Prostate gland (tissue), 2 donors: ENCODE data around the gene PTDSS2.

ENCODE experiments used
- POLR2A ChIP-seq: fragments of 450-650 bp; IDR thresholded peaks from one replicate; pipeline ENCODE4 v1.6.1; 2016; ENCODE audit warnings: antibody characterized with exemption, mild to moderate bottlenecking
- POLR2AphosphoS5 ChIP-seq: sonication (generic); formaldehyde crosslinking; IDR thresholded peaks from one replicate; pipeline ENCODE4 v1.6.1; 2017; ENCODE audit warnings: antibody characterized with exemption
- TF ChIP-seq, protein P1 (sequence below), 4 experiments: fragments of 200-600 bp in 2 of 4; fragments of 450-650 bp in 2 of 4; sonication (generic) in 2 of 4; IDR thresholded peaks; 1 replicate in 3 of 4; 2 replicates in 1 of 4; pipeline ENCODE4 v1.5.1; 2016 to 2019; ENCODE audit warnings: antibody characterized with exemption in 4 of 4, mild to moderate bottlenecking in 2 of 4, moderate library complexity in 2 of 4

DNA sequence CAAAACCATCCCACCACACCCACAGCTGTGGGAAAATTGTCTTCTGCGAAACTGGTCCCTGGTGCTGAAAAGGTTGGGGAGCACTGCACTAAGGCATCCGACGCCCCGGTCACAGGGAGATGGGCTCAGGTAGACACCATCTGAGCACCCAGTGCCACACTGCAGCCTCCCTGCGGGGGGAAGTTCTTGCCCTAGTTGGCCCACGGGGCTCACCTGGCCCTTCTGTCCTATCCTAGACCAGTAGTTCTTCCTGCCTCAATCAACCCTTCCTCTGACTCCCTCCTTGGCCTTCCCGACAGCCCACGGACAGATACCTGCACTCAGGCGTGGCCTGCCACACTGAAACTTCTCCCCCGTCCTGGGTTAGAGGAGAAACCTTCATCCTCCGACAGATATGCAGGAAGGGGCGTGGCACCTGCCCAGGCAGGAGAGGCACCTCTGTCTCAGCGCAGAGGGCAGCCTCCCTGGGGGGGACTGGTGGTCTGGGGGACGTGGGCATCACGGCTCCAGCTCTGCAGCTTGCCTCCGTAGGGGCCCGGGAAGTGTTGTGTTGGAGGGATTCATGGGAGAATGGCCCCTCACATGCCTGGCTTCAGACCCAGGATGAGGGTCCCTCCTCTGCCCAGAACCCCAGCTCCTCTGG lies 12.7 kb upstream of the PTDSS2 start:
- TF ChIP-seq, protein P1, sequence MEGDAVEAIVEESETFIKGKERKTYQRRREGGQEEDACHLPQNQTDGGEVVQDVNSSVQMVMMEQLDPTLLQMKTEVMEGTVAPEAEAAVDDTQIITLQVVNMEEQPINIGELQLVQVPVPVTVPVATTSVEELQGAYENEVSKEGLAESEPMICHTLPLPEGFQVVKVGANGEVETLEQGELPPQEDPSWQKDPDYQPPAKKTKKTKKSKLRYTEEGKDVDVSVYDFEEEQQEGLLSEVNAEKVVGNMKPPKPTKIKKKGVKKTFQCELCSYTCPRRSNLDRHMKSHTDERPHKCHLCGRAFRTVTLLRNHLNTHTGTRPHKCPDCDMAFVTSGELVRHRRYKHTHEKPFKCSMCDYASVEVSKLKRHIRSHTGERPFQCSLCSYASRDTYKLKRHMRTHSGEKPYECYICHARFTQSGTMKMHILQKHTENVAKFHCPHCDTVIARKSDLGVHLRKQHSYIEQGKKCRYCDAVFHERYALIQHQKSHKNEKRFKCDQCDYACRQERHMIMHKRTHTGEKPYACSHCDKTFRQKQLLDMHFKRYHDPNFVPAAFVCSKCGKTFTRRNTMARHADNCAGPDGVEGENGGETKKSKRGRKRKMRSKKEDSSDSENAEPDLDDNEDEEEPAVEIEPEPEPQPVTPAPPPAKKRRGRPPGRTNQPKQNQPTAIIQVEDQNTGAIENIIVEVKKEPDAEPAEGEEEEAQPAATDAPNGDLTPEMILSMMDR (IDR thresholded peaks at IDR 0.05) = no peak
- TF ChIP-seq POLR2AphosphoS5 (no peak), POLR2A (no peak)
